Gastrocnemius medialis (tissue), 4 donors: ENCODE data around the gene NAXE. TPM values are rescaled to one million over a fixed set of nuclear protein-coding genes. Genes with fewer than 3 reads are reported as not detected.
A peak's percentile ranks its signal among the peaks of the same experiment; 100 is the strongest.
"Not testable (repeated sequence)": the region's sequence is repeated elsewhere in the genome, so short reads cannot be mapped to it uniquely, and the experiment has no call there.

Experiments used
- ATAC-seq, 2 donors: fragments of 150-250 bp; one replicate each; pipeline ENCODE4 v1.9.1; 2016
- DNase-seq, 2 donors: peaks; one replicate each; pipeline ENCODE4 v3.0.0-alpha.2; 2019
- H3K27ac ChIP-seq, 4 donors: fragments of 200-600 bp; sonication (generic); 1 replicate in 1 of 4; 2 replicates in 3 of 4; pipeline ENCODE4 v1.5.1; 2016 to 2018; ENCODE audit warnings: mild to moderate bottlenecking in 2 of 4, moderate library complexity in 1 of 4
- H3K27me3 ChIP-seq, 3 donors: fragments of 200-600 bp; sonication (generic) in 2 of 3; 1 replicate in 1 of 3; 2 replicates in 2 of 3; pipeline versions ENCODE4 v1.5.1 to v1.6.0; 2016 to 2019; ENCODE audit warnings: mild to moderate bottlenecking in 1 of 3, moderate library complexity in 1 of 3
- H3K36me3 ChIP-seq, 2 donors: fragments of 200-600 bp; sonication (generic) in 1 of 2; one replicate each; pipeline ENCODE4 v1.5.1; 2017 to 2018
- H3K4me1 ChIP-seq, 2 donors: fragments of 200-600 bp; sonication (generic) in 1 of 2; one replicate each; pipeline ENCODE4 v1.5.1; 2016 to 2017; ENCODE audit warnings: mild to moderate bottlenecking in 2 of 2
- H3K4me3 ChIP-seq, 4 donors: fragments of 200-600 bp; sonication (generic) in 3 of 4; 1 replicate in 1 of 4; 2 replicates in 3 of 4; pipeline ENCODE4 v1.5.1; 2016 to 2019; ENCODE audit warnings: mild to moderate bottlenecking in 2 of 4
- H3K9me3 ChIP-seq, 3 donors: fragments of 200-600 bp; sonication (generic) in 2 of 3; 1 replicate in 1 of 3; 2 replicates in 2 of 3; pipeline ENCODE4 v1.5.1; 2016 to 2019
- CTCF ChIP-seq, 5 experiments: fragments of 450-650 bp in 3 of 5; fragments of 200-600 bp in 2 of 5; sonication (generic) in 2 of 5; IDR thresholded peaks in 4 of 5; conservative IDR thresholded peaks in 1 of 5; 1 replicate in 4 of 5; 2 replicates in 1 of 5; pipeline ENCODE4 v1.5.1; 2016 to 2019; ENCODE audit warnings: antibody characterized with exemption in 5 of 5, mild to moderate bottlenecking in 3 of 5, moderate library complexity in 3 of 5
- POLR2A ChIP-seq, 2 donors: fragments of 450-650 bp; IDR thresholded peaks; one replicate each; pipeline ENCODE4 v1.6.1; 2017; ENCODE audit warnings: antibody characterized with exemption in 2 of 2, mild to moderate bottlenecking in 2 of 2, moderate library complexity in 2 of 2
- in situ Hi-C, 4 donors: fragments of 200-750 bp; cut with MboI; loops; one replicate each; pipeline versions ENCODE4 v1.15.0 to v1.8.0; 2017; ENCODE audit warnings: low sequenced_read_pairs in 4 of 4
- intact Hi-C: fragments of 100-400 bp; cut with DNase I; formaldehyde crosslinking; loops from one replicate; pipeline ENCODE4 v1.15.1; 2023; ENCODE audit warnings: low total_unique reads
- total RNA-seq, 4 donors: library from RNA; depleted of rRNA; stranded (reverse); fragments of >200 nt; gene quantifications; one replicate each; pipeline versions ENCODE4 v1.1.0 to v1.2.3, GENCODE V29; 2016

Gene NAXE
- total RNA-seq, 4 donors from 2014 or later, result 34.4 to 66.7 (median 46.0) TPM

- no peak for ATAC-seq
- in situ Hi-C loops, result no loop called here
- no peak for TF ChIP-seq CTCF (IDR thresholded peaks at IDR 0.05 in 4 of 5, conservative IDR thresholded peaks at IDR 0.05 in 1 of 5)
- no peak for TF ChIP-seq POLR2A (IDR thresholded peaks at IDR 0.05)
- H3K27ac ChIP-seq, result no peak overlapping the region
- no peak for DNase-seq
- H3K9me3 ChIP-seq, result no peaks in the 10 kb centered on the region
- no peaks in the 10 kb centered on the region for H3K36me3 ChIP-seq
- H3K4me3 ChIP-seq, result no peak overlapping the region
- peaks cover 4% of the 10 kb centered on the region in 2 donors for H3K4me1 ChIP-seq
- no peaks in the 10 kb centered on the region for H3K27me3 ChIP-seq
- intact Hi-C loops, result no loop called here
Measured at GRCh38 chr1:156551066-156551643, 40.4 kb upstream of the NAXE start.

DNA sequence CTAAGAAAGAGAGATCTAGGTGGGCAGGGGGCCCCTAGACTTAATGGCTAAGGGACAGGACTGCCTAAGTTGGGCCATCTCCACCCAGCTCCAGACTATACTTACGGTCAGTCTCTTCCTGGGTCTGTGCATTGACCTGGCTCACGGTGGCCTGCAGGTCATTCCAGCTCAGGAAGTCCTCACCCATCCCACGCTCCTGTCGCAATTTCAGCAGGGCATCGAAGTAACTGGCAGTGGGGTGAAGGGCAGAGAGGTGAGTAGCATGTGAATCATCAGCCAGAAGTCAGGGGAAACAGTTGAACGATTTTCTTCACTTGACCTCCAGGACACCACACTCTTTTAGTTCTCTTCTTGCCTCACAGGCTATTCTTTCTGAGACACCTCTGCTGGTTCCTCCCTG is 39.7 kb upstream of the NAXE start:
- in situ Hi-C loops, result no loop called here
- TF ChIP-seq POLR2A (IDR thresholded peaks at IDR 0.05) (no peak), CTCF (IDR thresholded peaks at IDR 0.05 in 4 of 5, conservative IDR thresholded peaks at IDR 0.05 in 1 of 5) (no peak)
- H3K4me3 ChIP-seq, result no peak overlapping the region
- H3K4me1 ChIP-seq, result peaks cover 7 to 8% of the 10 kb centered on the region in 2 donors
- DNase-seq (no peak), ATAC-seq (no peak)
- no peaks in the 10 kb centered on the region for H3K36me3 ChIP-seq
- no peak overlapping the region for H3K27ac ChIP-seq
- H3K9me3 ChIP-seq, result no peaks in the 10 kb centered on the region
- intact Hi-C loops, result no loop called here
- H3K27me3 ChIP-seq, result no peaks in the 10 kb centered on the region

DNA sequence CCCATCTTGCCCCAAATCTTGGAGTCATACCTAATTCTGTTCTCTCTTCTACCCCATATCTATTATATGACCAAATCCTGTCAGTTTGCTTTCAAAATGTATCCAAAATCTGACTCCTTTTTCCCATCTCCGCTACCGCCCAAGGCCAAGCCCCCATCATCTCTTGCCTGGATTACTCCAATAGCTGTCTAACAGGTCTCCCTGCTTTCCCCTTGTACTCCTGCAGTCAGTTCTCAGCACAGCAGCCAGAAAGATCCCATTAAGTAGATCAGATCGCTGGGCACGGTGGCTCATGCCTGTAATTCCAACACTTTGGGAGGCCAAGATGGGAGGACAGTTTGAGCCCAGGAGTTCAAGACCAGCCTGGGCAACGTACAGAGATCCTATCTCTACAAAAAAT is 39.1 kb upstream of the NAXE start:
- in situ Hi-C loops, result no loop called here
- intact Hi-C loops, result no loop called here
- no peaks in the 10 kb centered on the region for H3K27me3 ChIP-seq
- H3K4me1 ChIP-seq, result peaks cover 7 to 8% of the 10 kb centered on the region in 2 donors
- ATAC-seq (no peak), DNase-seq (no peak)
- no peak overlapping the region for H3K4me3 ChIP-seq
- TF ChIP-seq POLR2A (IDR thresholded peaks at IDR 0.05) (no peak), CTCF (IDR thresholded peaks at IDR 0.05 in 4 of 5, conservative IDR thresholded peaks at IDR 0.05 in 1 of 5) (no peak)
- H3K27ac ChIP-seq, result no peak overlapping the region
- H3K9me3 ChIP-seq, result no peaks in the 10 kb centered on the region
- no peaks in the 10 kb centered on the region for H3K36me3 ChIP-seq

- H3K27ac ChIP-seq, H3K4me3 ChIP-seq, in situ Hi-C loops, H3K27me3 ChIP-seq, intact Hi-C loops, H3K4me1 ChIP-seq, H3K9me3 ChIP-seq, ATAC-seq, H3K36me3 ChIP-seq: not testable (repeated sequence)
- DNase-seq, result peak in 1 of 2 donors; percentile 43
Measured at GRCh38 chr1:156552937-156553336, 38.6 kb upstream of the NAXE start.

DNA sequence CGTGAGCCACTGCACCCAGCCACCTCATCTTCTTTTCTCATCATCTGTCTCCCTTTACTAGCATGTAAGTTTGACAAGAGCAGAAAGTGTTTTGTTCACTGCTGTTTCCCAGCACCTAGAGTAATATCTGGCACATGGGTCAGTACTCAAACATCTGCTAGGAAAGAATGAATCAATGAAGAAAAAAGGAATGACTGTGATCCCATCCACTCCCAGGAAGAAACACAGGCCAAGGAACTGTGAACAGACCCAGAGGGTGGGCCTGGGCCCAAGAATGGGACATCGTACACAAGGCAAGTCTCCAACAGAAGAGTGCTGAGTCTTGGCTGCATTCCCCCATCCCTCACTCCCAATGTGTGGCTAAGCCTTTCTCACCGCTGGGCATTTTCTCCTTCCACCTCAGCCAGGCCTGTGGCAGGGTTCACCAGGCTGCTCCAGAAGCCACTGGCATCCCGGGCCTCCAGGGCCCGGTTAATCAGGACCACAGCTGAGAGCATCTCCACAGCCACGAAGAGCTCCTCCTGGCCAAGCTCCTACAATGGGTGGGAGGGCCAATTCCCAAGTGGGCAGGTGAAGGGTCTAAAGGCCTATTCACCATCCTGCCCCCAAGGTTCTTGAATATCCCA is 37.6 kb upstream of the NAXE start:
- Histone ChIP-seq H3K4me3 (no peak overlapping the region), H3K27ac (no peak overlapping the region), H3K27me3 (no peaks in the 10 kb centered on the region), H3K36me3 (no peaks in the 10 kb centered on the region), H3K9me3 (no peaks in the 10 kb centered on the region), H3K4me1 (peaks cover 7 to 8% of the 10 kb centered on the region in 2 donors)
- no peak for TF ChIP-seq CTCF (IDR thresholded peaks at IDR 0.05 in 4 of 5, conservative IDR thresholded peaks at IDR 0.05 in 1 of 5)
- TF ChIP-seq POLR2A (IDR thresholded peaks at IDR 0.05), result no peak
- DNase-seq (no peak), ATAC-seq (no peak)
- intact Hi-C loops, result no loop called here
- in situ Hi-C loops, result no loop called here
